ENCODE measurements around the gene NFATC2. TPM values are rescaled to one million over a fixed set of nuclear protein-coding genes. Genes with fewer than 3 reads are reported as not detected.

Gene NFATC2
- total RNA-seq, 1 donor = 0.36 TPM

- no peak overlapping the region for H3K27ac ChIP-seq (ENCODE audit: low read depth, low read length)
- H3K36me3 ChIP-seq (ENCODE audit: insufficient read depth, low read length) = no peaks in the 10 kb centered on the region
- no peak overlapping the region for H3K4me3 ChIP-seq (ENCODE audit: insufficient read depth, low read length)
- H3K9me3 ChIP-seq (ENCODE audit: low read depth, low read length) = no peaks in the 10 kb centered on the region
- H3K79me2 ChIP-seq (ENCODE audit: insufficient read depth, low read length) = no peaks in the 10 kb centered on the region
- DNase-seq (ENCODE audit: insufficient read length, low spot score, missing footprints) = peak; percentile 84
- TF ChIP-seq CTCF (IDR thresholded peaks at IDR 0.05; ENCODE audit: extremely low read depth, low read depth, low read length) = peak; percentile 75
- H3K4me2 ChIP-seq (ENCODE audit: insufficient read depth, low read length) = no peak overlapping the region
- H3K27me3 ChIP-seq (ENCODE audit: insufficient read depth, low read length) = no peaks in the 10 kb centered on the region
- no peak overlapping the region for H2AFZ ChIP-seq (ENCODE audit: low read length)
- peaks cover 23% of the 10 kb centered on the region for H3K4me1 ChIP-seq (ENCODE audit: insufficient read depth, low read length)
- no peaks in the 10 kb centered on the region for H4K20me1 ChIP-seq (ENCODE audit: insufficient read depth, low read length)
These were observed 156.6 kb downstream of the NFATC2 start for GRCh38 chr20:51385646-51386530.

GRCh38 chr20:51384875-51385274, 157.6 kb downstream of the NFATC2 start:
- TF ChIP-seq CTCF (IDR thresholded peaks at IDR 0.05; ENCODE audit: extremely low read depth, low read depth, low read length) = no peak
- Histone ChIP-seq H3K4me3 (ENCODE audit: insufficient read depth, low read length) (no peak overlapping the region), H3K9me3 (ENCODE audit: low read depth, low read length) (no peaks in the 10 kb centered on the region), H3K27ac (ENCODE audit: low read depth, low read length) (no peak overlapping the region), H2AFZ (ENCODE audit: low read length) (no peak overlapping the region), H3K27me3 (ENCODE audit: insufficient read depth, low read length) (no peaks in the 10 kb centered on the region), H4K20me1 (ENCODE audit: insufficient read depth, low read length) (no peaks in the 10 kb centered on the region), H3K79me2 (ENCODE audit: insufficient read depth, low read length) (no peaks in the 10 kb centered on the region), H3K36me3 (ENCODE audit: insufficient read depth, low read length) (no peaks in the 10 kb centered on the region), H3K4me2 (ENCODE audit: insufficient read depth, low read length) (no peak overlapping the region), H3K4me1 (ENCODE audit: insufficient read depth, low read length) (peaks cover 23% of the 10 kb centered on the region)
- DNase-seq (ENCODE audit: insufficient read length, low spot score, missing footprints) = no peak

- Histone ChIP-seq H2AFZ (ENCODE audit: low read length) (no peak overlapping the region), H3K27ac (ENCODE audit: low read depth, low read length) (no peak overlapping the region), H3K4me3 (ENCODE audit: insufficient read depth, low read length) (no peak overlapping the region), H3K79me2 (ENCODE audit: insufficient read depth, low read length) (no peaks in the 10 kb centered on the region), H3K4me2 (ENCODE audit: insufficient read depth, low read length) (no peak overlapping the region), H3K4me1 (ENCODE audit: insufficient read depth, low read length) (peaks cover 17% of the 10 kb centered on the region), H3K9me3 (ENCODE audit: low read depth, low read length) (no peaks in the 10 kb centered on the region), H4K20me1 (ENCODE audit: insufficient read depth, low read length) (no peaks in the 10 kb centered on the region), H3K27me3 (ENCODE audit: insufficient read depth, low read length) (no peaks in the 10 kb centered on the region), H3K36me3 (ENCODE audit: insufficient read depth, low read length) (no peaks in the 10 kb centered on the region)
- TF ChIP-seq CTCF (IDR thresholded peaks at IDR 0.05; ENCODE audit: extremely low read depth, low read depth, low read length) = no peak
- no peak for DNase-seq (ENCODE audit: insufficient read length, low spot score, missing footprints)
These were observed 158.5 kb downstream of the NFATC2 start for GRCh38 chr20:51383891-51384510.
